ENCODE measurements around the gene RAMACL.

Gene RAMACL

DNA sequence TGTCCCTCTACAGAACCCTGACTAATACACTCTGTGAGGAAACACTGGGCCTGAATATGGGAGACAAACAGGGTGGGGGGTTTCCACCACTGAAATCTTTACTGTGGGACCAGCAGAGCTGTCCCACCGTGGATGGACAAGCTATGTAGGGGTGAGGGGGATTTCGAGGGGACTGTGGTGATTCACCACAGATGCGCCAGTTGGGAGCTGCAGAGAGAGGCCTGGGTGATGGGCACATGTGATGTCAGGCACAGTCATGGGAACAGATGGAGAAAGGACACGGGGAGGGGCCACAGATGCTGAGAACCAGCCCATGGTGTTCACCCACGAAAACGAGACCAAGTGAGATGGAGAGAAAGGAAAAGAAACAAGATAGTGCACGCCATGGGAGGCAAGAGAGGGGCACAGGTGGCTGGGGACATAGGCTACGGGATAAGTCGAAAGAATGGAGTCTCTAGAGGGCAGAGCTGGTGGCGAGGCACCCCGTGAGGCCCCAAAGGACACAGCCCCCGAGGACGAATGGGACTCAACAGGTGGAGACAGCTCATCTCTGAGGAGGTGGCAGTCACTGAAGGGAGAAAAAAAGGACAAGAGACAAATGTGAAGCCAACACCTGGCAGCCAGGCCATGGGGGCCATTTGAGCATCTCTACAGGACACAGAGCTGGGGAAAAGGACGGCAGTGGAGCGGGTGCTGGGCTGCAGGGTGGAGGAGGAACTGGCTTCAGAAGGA, 10.5 kb upstream of the RAMACL start:
- DNase-seq (ENCODE audit: low read depth) = no peak
- H3K4me3 ChIP-seq (ENCODE audit: low read depth, low read length) = no peak overlapping the region
- TF ChIP-seq MYC (IDR thresholded peaks at IDR 0.05; ENCODE audit: low read depth, low read length) (no peak), POLR2A (IDR thresholded peaks at IDR 0.05; ENCODE audit: extremely low read depth, insufficient read length) (no peak)
- TF ChIP-seq, protein P1, sequence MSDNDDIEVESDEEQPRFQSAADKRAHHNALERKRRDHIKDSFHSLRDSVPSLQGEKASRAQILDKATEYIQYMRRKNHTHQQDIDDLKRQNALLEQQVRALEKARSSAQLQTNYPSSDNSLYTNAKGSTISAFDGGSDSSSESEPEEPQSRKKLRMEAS (IDR thresholded peaks at IDR 0.05; ENCODE audit: low read depth, low read length) = no peak

DNA sequence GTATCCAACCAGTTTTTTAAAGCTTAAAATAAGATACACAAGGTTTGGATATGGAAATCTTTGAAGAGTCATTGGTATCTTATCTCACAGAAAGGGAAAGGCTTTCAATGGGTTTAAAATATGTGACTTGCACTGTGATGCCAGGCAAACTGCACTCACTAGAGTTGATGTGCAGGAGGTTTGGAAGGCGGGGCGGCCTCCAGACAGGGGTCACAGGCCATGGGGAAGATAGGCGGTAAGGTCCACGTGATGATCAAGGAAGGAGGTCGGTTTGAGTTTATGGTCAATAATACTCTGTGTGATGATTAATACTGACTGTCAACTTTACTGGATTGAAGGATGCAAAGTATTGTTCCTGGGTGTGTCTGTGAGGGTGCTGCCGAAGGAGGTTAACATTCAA, 9.5 kb upstream of the RAMACL start:
- no peak for DNase-seq (ENCODE audit: low read depth)
- no peak for TF ChIP-seq POLR2A (IDR thresholded peaks at IDR 0.05; ENCODE audit: extremely low read depth, insufficient read length)
- no peak for TF ChIP-seq MYC (IDR thresholded peaks at IDR 0.05; ENCODE audit: low read depth, low read length)
- TF ChIP-seq, protein P2, sequence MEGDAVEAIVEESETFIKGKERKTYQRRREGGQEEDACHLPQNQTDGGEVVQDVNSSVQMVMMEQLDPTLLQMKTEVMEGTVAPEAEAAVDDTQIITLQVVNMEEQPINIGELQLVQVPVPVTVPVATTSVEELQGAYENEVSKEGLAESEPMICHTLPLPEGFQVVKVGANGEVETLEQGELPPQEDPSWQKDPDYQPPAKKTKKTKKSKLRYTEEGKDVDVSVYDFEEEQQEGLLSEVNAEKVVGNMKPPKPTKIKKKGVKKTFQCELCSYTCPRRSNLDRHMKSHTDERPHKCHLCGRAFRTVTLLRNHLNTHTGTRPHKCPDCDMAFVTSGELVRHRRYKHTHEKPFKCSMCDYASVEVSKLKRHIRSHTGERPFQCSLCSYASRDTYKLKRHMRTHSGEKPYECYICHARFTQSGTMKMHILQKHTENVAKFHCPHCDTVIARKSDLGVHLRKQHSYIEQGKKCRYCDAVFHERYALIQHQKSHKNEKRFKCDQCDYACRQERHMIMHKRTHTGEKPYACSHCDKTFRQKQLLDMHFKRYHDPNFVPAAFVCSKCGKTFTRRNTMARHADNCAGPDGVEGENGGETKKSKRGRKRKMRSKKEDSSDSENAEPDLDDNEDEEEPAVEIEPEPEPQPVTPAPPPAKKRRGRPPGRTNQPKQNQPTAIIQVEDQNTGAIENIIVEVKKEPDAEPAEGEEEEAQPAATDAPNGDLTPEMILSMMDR (IDR thresholded peaks at IDR 0.05; ENCODE audit: low read depth, low read length) = no peak
- TF ChIP-seq, protein P1 (IDR thresholded peaks at IDR 0.05; ENCODE audit: low read depth, low read length) = no peak
- H3K4me3 ChIP-seq (ENCODE audit: low read depth, low read length) = no peak overlapping the region

DNA sequence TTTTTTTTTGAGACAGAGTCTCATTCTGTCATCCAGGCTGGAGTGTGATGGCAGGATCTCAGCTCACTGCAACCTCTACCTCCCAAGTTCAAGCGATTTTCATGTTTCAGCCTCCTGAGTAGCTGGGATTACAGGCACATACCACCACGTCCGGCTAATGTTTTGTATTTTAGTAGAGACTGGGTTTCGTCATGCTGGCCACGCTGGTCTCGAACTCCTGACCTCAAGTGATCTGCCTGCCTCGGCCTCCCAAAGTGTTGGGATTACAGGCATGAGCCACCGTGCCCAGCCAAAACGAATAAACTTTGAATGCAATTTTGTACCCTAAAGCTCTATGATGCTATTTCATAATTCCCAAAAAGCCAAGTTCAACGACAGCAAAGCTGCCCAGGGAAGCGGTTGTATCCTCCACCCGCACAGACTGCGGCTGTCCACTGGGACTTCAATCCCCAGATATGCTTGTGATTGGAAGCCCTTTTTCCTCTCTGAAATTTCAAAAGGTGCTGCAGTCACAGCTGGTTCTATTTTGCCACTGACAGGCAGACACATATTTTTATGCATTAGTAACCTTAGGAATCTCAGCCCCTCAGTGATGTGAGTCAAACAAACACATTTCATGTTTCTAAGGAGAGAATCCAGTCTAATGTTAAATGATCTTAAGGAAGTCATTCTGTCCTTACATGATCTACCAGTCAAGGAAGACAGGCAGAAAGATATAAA, 8.7 kb upstream of the RAMACL start:
- no peak for DNase-seq (ENCODE audit: low read depth)
- no peak overlapping the region for H3K4me3 ChIP-seq (ENCODE audit: low read depth, low read length)
- TF ChIP-seq, protein P2 (IDR thresholded peaks at IDR 0.05; ENCODE audit: low read depth, low read length) = no peak
- TF ChIP-seq POLR2A (IDR thresholded peaks at IDR 0.05; ENCODE audit: extremely low read depth, insufficient read length) (no peak), MYC (IDR thresholded peaks at IDR 0.05; ENCODE audit: low read depth, low read length) (no peak)
- TF ChIP-seq, protein P1 (IDR thresholded peaks at IDR 0.05; ENCODE audit: low read depth, low read length) = no peak

DNA sequence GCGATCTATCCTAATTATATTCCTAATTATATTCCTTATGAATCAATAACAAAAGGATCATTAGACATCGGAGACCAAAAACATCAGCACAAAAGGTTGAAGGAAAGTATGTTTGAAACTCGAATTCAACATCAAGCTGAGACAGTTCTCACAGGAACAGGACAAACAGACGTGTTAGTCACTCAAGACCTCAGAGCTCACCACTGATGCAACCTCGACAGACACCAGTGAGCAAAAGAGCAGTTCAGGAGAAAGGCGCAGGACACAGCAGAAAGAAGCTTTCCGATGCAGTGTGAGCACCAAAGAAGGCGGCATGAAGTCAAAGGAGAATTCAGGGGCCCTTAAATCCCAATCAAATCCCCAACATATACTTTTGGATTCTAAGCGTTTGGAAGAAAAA, 6.3 kb upstream of the RAMACL start:
- DNase-seq (ENCODE audit: low read depth) = peak; percentile 62
- TF ChIP-seq, protein P2 (IDR thresholded peaks at IDR 0.05; ENCODE audit: low read depth, low read length) = no peak
- no peak for TF ChIP-seq MYC (IDR thresholded peaks at IDR 0.05; ENCODE audit: low read depth, low read length)
- TF ChIP-seq, protein P1 (IDR thresholded peaks at IDR 0.05; ENCODE audit: low read depth, low read length) = no peak
- TF ChIP-seq POLR2A (IDR thresholded peaks at IDR 0.05; ENCODE audit: extremely low read depth, insufficient read length) = no peak
- no peak overlapping the region for H3K4me3 ChIP-seq (ENCODE audit: low read depth, low read length)

DNA sequence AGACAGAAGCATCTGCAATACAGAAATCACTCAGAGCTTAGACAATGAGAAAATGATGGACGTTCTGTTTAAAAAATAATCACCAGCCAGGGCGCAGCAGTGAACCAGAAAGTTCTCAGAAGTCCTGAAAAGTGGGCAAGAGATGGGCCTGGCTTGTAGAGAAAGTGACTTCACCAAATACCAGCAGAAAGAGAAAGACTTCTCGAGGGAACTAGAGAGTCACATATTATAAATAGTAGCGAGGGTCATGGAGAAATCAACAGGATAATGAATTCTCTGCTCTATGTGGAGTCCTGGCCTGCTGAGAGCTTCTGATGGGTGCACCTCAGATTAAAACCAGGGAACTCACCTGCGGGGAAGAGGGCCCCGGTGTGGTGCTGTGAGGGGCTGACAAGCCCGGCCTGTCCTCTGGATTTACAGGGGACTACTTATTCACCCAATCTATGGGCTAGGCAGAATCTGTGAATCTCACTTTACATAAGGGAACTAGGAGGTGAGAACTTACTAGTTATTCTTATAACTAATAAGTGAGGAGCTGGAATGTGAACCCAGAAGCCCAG, 5.6 kb upstream of the RAMACL start:
- no peak overlapping the region for H3K4me3 ChIP-seq (ENCODE audit: low read depth, low read length)
- TF ChIP-seq, protein P2 (IDR thresholded peaks at IDR 0.05; ENCODE audit: low read depth, low read length) = no peak
- DNase-seq (ENCODE audit: low read depth) = no peak

DNA sequence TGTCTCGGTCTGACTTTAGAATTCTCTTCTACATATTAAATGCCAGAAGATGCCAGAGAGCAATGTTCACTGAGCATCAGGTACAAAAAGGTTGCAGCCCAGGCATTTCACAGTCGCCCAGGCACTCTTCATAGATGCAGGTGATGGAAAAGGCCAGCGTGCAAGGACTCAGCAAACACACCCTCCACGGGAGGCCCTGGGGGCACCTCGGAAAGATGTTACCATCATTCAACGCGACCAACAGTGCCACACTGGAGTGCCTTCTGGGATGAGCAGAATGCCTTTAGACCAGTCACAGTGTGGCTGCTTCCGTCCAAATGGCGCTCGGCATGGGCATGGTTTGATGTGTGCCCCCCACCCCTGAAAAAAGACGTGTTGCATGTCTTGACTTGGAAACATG, 4.5 kb upstream of the RAMACL start:
- no peak overlapping the region for H3K4me3 ChIP-seq (ENCODE audit: low read depth, low read length)
- no peak for TF ChIP-seq POLR2A (IDR thresholded peaks at IDR 0.05; ENCODE audit: extremely low read depth, insufficient read length)
- TF ChIP-seq, protein P2 (IDR thresholded peaks at IDR 0.05; ENCODE audit: low read depth, low read length) = no peak
- DNase-seq (ENCODE audit: low read depth) = no peak

Data from NB4 (cell line).